Measurements from ENCODE around the gene MVP.
A peak's percentile ranks its signal among the peaks of the same experiment; 100 is the strongest.
"Not testable (repeated sequence)": the region's sequence is repeated elsewhere in the genome, so short reads cannot be mapped to it uniquely, and the experiment has no call there.

Gene MVP

DNA sequence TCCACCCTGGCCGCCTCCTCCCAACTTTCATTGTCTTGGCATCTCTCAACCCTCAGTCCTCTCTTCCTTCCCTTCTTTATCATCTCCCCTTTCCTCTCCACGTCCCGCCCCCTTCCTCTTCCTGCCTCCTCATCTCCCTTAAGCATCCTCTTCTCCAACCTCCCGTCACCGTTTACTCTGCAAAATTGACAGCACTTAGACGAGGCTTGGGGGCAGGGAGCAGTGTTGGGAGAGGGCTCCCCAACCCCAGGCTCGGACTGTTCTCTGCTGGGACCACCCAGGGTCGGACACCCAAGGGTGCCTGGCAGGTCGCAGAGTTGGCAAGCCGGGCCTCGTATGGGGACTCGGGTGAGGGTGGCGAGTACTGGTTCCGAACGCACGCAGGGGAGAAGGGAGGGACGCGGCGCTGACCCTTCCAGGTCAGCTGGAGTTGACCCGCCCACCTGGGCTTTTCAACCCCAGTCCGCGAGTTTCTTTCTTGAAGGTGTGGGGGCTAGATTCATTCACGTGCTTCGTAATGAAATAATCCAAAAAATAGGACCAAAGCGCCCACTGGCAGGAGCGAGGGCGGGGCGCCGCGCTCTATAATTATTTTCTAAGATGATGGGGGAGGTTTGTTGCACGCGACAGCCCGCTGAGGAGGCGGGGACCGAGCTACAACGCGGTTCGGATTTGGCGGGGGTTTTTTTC, 5.1 kb upstream of the MVP start:
- peak; percentile 41 for DNase-seq (ENCODE audit: low read depth)

DNA sequence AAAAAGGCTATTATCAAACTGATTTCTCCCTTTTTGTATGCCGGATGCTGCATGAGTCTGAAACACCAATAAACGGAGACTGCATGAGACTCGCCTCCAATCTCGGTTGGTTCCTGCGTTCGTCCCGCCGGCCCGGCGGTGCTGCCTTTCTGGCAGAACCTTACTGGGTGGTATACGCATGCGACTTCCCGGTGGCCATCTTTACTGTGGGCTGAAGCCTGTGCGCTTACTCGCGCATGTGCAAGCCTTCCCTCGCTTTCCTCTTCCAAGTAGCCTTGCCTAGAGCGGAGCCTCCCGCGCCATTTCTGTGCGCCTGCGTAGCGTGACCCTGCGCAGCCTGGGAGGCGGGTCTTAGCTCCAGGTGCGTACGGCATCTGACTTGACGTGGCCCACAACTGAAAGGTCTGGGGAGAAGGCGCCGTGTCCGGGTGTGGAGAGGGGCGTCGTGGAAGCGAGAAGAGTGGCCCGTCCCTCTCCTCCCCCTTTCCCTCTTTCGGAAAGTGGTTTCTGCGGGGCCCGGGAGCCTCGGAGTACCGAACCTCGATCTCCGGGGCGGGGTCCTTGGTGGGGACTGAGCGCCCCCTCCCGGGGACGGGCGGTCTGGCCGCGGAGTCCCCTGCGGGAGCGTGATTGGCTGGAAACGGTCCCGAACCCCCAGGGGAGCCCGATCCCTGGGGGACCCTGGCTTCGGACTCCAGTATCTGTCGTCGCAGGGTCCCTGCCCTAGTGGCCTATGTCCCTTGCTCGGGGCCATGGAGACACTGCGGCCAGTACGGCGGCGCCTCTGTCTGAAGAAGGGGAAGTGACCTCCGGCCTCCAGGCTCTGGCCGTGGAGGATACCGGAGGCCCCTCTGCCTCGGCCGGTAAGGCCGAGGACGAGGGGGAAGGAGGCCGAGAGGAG, 4.2 kb upstream of the MVP start, which contains the start of gene PAGR1:
TSS of gene PAGR1 (plus strand) at position 360 of the 901 bp plus-strand sequence. CDS start at position 734, 374 bp downstream.
- peak; percentile 97 for DNase-seq (ENCODE audit: low read depth)

DNA sequence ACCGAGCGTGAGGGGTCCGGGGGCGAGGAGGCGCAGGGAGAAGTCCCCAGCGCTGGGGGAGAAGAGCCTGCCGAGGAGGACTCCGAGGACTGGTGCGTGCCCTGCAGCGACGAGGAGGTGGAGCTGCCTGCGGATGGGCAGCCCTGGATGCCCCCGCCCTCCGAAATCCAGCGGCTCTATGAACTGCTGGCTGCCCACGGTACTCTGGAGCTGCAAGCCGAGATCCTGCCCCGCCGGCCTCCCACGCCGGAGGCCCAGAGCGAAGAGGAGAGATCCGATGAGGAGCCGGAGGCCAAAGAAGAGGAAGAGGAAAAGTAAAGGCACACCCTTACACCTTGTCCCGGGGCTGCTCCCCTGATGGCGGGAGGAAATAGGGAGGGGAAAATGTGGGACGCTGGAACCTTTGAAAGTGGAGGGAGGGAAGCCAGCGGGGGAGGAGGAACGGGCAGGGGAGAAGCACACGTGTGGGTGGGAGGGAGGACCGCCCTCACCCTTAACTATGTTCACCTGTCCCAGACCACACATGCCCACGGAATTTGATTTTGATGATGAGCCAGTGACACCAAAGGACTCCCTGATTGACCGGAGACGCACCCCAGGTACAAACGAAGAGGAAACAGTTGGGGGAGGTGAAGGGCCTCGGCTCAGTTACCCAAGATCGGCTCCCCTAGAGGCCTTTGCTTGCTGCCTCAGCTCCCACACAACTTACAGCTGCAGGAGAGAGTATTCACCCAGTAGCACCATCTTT, 3.4 kb upstream of the MVP start:
- no peak for DNase-seq (ENCODE audit: low read depth)

DNA sequence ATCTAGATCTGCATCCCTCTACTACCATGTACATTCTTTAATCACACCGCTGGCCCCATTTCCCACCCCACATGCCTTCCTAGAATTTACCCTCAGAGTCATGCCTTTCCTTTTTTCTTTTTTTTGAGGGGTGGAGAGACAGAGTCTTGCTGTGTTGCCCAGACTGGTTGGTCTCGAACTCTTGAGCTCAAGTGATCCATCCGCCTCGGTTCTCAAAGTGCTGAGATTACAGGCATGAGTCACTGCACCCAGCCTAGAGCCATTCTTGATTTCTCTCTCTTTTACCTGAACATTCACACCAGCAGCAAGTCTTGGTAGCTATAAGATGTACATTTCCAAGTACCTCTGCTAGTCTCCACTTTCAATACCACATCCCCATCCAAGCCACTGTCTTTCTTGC, 2.2 kb upstream of the MVP start:
- DNase-seq (ENCODE audit: low read depth) = no peak

DNA sequence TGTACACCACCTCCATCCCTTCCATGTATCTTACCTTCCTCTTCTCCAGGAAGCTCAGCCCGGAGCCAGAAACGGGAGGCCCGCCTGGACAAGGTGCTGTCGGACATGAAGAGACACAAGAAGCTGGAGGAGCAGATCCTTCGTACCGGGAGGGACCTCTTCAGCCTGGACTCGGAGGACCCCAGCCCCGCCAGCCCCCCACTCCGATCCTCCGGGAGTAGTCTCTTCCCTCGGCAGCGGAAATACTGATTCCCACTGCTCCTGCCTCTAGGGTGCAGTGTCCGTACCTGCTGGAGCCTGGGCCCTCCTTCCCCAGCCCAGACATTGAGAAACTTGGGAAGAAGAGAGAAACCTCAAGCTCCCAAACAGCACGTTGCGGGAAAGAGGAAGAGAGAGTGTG, 756 bp upstream of the MVP start:
- DNase-seq (ENCODE audit: low read depth) = no peak

DNA sequence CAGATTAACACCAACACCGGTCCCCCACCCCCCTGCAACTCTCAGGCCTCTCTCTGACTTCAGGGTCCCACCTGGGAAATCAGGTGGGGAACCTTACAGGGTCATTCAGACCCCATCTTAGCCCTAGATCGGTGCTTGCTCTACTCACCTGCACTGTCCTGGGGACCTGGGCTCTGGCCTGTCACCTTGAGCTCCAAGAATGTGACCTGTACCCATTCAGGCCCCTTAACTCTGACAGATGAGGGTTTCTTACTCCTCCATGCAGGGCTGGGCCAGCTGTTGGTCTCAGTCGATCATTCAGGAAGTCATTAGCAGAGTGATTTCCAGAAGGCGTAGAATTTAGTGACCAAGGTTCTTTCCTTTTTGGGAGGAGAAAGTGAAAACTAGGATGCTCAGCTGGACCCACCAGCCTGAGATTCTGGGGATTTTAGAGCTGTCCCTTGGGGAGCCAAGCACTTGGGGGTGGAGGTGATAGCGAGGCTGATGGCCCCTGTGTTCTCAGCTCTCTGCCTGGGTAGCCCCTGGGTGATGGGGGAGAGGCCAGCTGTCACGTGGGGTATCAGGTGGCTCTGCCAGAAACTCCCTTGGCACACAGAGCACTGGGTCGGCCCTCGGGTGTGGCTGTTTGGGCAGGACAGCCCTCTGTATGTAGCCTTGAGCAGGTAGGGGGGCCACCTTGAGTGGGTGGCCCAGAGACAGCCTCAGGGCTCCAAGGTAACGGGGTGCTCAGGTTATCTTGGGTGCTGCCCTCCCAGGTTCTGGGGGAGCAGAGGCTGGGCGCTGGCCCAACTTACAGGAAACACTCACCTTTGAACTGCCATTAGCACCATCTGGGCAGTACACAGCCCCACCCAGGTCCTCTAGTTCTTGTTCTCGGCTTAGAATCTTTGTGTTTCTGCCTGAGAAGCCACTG, 724 bp downstream of the MVP start:
- no peak for DNase-seq (ENCODE audit: low read depth)

DNA sequence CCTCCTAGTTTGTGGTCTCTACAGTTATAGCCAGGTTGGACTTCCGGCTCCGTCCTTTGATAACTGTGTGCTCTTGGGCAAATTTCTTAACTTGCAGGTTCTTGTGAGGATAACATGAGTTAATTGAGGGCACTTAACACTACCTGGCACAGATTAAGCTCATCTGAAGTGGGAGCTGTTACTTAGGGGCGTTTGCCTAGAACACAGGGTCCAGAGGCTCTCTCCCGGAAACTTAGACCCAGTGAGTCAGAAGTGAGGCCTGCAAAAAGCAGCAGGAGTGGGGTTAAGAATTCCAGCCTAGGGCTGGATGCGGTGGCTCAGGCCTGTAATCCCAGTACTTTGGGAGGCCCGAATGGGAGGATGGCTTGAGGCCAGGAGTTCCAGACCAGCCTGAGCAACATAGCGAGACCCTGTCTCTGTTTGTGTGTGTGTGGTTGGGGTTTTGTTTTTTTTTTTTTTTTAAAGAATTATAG, 1.4 kb downstream of the MVP start:
- no peak for DNase-seq (ENCODE audit: low read depth)

DNA sequence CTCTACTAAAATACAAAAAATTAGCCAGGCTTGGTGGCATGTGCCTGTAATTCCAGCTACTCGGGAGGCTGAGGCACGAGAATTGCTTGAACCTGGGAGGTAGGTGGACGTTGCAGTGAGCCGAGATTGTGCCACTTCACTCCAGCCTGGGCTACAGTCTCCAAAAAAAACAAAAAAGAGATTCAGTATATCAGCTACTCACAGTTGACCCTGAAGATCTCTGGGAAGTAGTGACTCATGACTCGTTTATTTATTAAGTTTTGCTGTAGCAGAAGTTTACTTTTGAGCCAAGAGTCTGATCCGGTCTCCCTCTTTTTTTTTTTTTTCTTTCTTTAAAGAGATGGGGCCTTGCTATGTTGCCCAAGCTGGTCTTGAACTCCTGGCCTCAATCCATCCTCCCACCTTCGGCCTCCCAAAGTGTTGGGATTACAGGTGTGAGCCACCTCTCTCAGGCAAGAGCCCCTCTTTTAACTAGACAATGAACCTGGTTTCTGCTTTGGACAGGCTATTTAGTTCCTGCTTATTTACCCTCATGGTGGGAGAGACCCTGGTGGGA, 4.4 kb downstream of the MVP start:
- no peak for DNase-seq (ENCODE audit: low read depth)

DNA sequence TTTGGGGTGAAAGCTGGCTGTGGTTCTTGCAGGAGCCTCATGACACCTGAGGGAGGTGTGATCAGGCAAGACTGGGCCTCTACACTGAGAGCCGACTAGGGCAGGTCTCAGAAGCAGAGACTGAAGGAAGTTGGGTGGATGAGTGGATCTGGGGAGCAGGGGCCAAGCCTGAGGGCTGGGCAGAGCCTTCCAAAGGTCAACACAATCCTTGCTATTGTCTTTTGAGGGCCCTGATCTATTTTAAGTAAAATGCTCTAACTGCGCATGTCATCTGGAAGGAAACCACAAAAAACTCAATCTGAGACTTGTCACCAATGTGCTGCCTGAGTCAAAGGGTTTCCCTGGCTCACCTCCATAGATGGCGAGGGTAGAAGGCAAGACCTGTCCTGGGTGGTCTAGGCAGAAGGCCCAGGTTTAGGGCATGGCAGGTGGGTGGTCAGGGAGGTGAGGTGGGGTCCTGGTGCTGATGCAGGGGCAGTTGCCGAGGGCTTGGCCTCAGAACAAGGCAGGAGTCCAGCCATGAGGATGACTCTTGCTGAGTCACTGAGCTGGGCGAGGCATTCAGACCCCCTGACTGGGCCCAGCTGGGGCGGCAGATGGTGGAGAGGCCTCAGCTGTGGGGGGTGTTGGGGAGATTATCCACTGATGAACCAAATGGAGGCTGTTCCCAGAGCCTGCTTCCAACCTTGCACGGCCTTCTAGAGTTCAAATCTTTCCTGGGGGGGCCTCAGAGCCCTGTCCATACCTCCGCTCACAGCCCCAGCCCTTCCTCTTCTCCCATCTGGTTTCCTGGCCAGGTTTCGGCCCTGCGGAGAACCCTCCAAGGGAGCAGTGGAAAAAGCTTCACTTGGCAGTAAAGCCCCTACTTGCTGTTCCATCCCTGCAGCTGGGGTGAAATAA, 5.1 kb downstream of the MVP start:
- DNase-seq (ENCODE audit: low read depth) = no peak

DNA sequence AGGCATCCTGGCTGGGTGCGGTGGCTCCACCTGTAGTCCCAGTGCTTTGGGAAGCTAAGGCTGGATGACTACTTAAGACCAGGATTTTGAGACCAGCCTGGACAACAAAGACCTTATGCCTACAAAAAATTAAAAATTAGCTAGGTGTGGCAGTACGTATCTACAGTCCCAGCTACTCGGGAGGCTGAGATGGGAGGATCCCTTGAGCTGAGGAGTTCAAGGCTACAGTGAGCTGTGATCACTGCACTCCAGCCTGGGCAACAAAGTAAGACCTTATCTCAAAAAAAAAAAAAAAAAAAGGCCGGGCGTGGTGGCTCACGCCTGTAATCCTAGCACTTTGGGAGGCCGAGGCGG, 6.1 kb downstream of the MVP start:
- DNase-seq (ENCODE audit: low read depth) = no peak

DNA sequence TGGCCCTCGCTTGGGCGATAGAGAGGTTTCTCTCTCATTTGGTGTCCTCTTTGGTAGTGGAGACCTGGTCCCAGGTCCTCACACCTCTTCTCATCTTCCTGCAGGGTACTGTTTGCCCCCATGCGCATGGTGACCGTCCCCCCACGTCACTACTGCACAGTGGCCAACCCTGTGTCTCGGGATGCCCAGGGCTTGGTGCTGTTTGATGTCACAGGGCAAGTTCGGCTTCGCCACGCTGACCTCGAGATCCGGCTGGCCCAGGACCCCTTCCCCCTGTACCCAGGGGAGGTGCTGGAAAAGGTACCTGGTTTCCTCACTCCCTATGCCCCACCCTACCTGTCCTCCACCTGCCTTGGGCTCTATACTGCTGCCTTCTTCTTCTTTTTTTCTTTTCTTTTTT, 10.5 kb downstream of the MVP start:
- no peak for DNase-seq (ENCODE audit: low read depth)

DNA sequence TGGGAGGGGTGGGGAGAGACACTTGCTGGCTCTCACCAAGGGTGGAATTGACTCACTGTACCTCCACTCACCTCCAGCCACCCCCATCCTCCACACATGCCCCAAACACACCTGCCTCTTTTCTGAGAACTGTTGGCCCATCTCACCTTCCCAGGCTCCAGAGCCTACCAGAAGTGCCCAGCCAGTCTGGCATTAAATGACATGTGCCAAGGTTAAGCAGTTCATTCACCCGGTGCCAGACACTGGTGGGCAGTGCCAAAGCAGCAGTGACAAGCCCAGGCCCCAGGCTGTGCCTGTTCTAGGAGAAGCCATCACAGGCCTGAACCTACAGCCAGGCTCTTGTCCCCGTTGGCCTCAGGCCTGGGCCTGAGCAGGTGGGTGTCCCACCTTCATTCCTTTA, 11.2 kb downstream of the MVP start:
- DNase-seq (ENCODE audit: low read depth) = no peak

DNA sequence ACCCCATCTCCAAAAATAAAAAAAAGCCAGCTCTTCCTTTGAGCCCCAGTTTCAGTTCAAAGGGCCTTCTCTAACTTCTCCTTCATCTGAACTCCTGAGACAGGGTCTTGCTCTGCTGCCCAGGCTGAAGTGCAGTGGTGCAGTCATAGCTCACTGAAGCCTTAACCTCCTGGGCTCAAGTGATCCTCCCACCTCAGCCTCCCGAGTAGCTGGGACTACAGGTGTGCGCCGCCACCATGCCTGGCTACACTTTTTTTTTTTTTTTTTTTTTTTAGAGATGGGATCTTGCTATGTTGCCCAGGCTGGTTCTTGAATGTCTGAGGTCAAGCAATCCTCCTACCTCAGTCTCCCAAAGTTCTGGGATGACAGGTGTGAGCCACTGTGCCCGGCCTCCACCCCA, 13.0 kb downstream of the MVP start:
- not testable (repeated sequence) for DNase-seq (ENCODE audit: low read depth)

DNA sequence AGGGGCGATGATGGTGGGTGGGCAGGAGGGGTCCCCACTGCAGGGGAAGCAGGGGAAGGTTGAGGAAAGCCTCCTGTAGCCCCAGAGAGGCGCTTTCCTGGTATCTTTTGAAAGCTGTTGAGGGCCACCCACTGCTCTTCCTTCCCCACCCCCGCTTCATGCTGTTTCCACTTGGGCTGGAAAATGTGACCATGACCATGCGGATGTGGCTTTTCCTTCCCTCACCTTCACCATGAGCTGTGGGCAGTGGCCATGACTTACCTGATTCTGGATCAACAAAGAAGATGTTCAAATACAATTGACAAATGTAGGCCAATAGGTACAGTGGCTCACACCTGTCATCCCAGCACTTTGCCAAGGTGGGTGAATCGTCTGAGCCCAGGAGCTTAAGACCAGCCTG, 13.8 kb downstream of the MVP start:
- DNase-seq (ENCODE audit: low read depth) = no peak

DNA sequence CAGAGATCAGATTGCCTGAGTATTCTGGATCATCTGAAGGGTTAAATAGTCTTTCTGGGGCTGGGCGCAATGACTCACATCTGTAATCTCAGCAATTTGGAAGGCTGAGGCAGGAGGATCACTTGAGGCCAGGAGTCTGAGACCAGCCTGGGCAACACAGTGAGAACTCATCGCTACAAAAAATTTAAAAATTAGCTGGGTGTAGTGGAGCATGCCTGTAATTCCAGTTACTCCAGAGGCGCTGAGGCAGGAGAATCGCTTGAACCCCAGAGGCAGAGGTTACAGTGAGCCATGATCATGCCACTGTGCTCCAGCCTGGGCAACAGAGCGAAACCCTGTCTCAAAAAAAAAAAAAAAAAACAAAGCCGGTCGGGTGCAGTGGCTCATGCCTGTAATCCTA, 15.7 kb downstream of the MVP start:
- no peak for DNase-seq (ENCODE audit: low read depth)

DNA sequence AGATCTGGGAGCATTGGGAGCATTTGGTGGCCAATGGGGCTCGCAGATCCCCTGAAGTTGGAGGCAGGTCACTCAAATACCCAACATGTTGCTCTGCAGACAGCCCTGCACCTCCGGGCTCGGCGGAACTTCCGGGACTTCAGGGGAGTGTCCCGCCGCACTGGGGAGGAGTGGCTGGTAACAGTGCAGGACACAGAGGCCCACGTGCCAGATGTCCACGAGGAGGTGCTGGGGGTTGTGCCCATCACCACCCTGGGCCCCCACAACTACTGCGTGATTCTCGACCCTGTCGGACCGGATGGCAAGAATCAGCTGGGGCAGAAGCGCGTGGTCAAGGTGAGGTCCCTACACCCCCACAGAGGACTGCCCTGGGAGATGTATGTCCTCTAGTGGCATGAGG, 16.4 kb downstream of the MVP start:
- DNase-seq (ENCODE audit: low read depth) = no peak

DNA sequence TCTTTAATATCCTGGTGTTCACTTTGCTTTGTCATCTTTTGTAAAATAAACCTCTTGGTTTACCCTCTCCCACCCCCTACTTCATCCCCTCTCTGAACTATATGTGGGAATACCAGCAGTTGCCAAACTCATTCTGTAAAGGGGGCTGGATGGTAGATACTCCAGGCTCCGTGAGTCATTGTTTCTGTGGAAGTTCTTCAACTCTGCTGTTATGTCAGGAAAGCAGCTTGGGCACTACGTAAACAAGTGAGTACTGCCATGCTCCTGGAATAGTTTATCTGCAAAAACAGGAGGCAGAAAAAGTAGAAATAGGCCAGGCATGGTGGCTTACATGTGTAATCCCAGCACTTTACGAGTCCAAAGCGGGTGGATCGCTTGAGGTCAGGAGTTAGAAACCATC, 17.6 kb downstream of the MVP start:
- DNase-seq (ENCODE audit: low read depth) = no peak

DNA sequence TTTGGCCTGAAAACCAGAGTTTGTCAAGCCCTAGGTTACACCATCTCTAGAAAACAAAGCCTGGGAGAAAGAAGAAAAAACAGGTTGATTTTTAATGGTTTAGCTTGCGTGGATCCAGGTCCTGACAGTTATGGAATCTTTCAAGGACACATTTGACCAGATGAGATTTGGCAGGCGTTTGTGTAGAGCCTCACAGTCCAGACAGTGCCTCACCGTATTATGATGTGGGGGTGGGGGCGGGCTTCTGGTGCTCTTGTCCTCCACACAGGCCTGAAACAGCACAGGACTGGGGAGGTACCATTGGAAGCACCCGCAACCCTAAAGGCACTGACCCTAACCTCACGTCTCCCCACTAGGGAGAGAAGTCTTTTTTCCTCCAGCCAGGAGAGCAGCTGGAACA, 19.6 kb downstream of the MVP start:
- no peak for DNase-seq (ENCODE audit: low read depth)

DNA sequence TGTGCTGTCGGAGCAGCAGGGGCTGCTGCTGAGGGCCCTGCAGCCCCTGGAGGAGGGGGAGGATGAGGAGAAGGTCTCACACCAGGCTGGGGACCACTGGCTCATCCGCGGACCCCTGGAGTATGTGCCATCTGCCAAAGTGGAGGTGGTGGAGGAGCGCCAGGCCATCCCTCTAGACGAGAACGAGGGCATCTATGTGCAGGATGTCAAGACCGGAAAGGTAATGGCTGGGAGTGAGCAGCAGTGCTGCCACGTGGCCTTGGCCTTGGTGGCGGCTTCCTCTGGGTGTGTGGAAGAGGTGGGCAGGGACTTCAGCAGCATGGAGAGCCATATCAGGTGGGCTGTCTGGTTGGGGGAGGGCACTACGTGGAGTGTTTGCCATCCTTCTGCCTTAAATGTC, 20.0 kb downstream of the MVP start:
- no peak for DNase-seq (ENCODE audit: low read depth)

DNA sequence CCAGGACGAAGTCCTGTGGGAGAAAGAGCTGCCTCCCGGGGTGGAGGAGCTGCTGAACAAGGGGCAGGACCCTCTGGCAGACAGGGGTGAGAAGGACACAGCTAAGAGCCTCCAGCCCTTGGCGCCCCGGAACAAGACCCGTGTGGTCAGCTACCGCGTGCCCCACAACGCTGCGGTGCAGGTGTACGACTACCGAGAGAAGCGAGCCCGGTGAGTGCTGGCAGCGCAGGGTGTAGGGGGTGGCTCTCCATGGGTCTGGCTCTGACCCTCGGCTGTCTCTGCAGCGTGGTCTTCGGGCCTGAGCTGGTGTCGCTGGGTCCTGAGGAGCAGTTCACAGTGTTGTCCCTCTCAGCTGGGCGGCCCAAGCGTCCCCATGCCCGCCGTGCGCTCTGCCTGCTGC, 21.4 kb downstream of the MVP start:
- DNase-seq (ENCODE audit: low read depth) = no peak
